NCI-H1048 (cell line): ENCODE results near the gene CDKAL1.

Experiments
- DNase-seq: peaks from one replicate; lab custom pipeline; 2025; lab: John Stamatoyannopoulos, UW

The CDKAL1 gene

DNA sequence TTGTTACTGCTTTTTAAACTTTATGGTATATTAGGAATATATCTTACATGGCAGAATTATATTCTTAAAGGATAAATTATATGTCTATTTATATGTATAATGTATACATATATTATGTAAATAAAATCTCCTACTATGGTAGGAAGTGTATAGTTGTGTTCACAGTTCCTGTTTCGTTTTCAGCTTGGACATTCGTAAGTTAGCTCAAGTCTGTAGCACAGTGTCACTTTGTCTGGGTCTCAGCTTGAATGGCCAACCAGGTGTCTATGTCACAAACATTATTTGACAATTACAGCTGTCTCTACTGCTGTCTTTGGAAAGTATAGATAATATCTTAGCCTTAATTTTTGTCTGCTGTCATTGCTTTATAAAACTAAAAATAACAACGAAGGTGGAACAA, 303.9 kb downstream of the CDKAL1 start:
- DNase-seq, result no peak

GRCh38 chr6:20839630-20840029, 305.4 kb downstream of the CDKAL1 start:
- DNase-seq, result no peak

DNA sequence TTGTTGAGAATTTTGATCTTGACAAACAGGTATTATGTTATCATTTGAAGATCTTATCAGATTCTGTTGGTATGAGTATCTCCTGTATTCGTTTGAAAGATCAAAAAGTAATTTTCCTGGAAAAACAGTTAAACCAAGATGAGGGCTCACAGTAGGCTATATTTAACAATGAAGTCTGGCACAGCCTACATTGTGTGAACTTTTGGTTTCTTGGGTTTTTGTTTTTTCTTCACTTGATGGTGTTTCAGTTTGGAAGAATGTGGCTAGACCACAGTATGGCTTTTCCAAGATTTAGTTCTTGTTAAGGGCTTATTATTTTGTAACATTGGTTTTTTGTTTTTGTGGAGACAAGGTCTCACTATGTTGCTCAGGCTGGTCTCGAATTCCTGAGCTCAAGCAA, 306.4 kb downstream of the CDKAL1 start:
- no peak for DNase-seq

DNA sequence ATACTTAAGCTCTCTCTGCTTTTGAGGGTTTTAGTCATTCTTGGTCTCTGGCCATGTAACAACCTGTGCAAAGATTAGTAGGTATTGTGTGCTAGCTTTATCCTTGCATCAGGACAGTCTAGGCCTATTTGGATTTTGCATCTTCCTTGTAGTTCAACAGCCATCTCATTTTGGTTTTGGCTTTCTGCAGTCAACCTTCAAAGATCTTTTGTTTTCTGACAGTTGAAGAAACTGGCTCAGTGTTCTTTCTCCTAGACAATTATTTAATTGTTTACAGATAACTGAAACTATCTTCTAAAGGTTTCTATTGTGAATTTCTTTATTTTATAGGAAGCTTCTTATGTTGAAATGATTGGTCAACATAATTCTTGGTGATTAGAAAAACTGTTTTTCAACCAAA, 307.5 kb downstream of the CDKAL1 start:
- DNase-seq, result no peak

- no peak for DNase-seq
Measured at GRCh38 chr6:20845592-20845991, 311.3 kb downstream of the CDKAL1 start.

GRCh38 chr6:20846602-20847028, 312.4 kb downstream of the CDKAL1 start:
- no peak for DNase-seq

DNA sequence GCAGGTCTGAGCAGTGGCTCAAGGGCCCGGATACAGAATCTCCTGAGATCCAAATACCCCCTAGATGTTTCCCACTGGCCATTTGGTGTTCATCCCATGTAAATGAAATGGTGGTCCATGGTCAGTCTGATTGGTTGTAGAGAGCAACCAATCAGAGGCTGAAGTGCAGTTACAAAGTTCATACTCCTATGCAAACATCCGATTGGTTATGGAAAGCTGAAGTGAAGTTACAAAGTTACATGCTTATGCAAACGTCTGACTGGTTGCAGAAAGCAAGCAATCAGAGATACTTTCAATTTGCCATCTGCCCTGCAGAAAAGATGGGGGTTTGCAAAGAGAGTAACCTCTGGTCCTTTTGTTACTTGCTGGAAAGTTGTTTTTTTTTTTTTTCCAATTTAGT, 313.6 kb downstream of the CDKAL1 start:
- no peak for DNase-seq

GRCh38 chr6:20850686-20851416, 316.6 kb downstream of the CDKAL1 start:
- DNase-seq, result no peak

- no peak for DNase-seq
Measured at GRCh38 chr6:20851795-20852194, 317.5 kb downstream of the CDKAL1 start.

DNA sequence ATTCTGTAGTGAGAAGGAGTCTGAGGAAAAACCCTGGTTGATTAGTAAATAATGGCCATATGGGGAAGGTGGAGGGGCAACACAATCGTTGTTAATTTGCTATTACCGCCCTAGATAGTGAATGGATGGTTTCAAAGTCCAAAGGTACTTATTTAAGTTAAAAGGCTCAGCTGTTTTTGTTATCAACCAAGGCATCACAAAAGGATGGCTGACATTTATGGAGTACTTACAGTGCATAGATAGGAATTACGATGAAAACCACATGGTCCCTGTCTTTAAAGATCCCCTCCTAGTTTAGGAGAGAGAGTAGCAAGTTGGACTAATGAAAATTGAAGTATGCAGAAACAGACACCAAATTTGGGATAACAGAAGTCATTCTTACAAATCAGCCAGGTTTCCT, 319.6 kb downstream of the CDKAL1 start:
- DNase-seq, result no peak

GRCh38 chr6:20856681-20857288, 322.5 kb downstream of the CDKAL1 start:
- DNase-seq, result no peak

DNA sequence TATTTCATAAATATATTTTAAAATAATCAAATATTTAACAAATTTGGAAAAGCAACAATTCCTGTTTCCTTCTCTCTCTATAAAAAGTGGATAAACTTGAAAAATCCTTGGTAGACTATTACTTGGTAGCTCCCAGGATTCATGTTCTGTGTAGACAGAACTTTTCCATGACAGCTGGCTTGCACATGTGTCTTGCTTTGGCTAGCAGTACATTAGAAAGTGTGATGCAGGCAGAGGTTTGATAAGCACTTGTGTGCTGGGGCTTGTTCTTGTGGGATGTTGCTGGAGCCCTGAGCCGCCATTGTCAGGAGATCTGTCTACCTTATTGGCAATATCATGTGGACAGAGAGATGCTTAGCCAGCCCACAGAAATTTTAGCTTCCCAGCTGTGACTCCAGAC, 327.2 kb downstream of the CDKAL1 start:
- no peak for DNase-seq

DNA sequence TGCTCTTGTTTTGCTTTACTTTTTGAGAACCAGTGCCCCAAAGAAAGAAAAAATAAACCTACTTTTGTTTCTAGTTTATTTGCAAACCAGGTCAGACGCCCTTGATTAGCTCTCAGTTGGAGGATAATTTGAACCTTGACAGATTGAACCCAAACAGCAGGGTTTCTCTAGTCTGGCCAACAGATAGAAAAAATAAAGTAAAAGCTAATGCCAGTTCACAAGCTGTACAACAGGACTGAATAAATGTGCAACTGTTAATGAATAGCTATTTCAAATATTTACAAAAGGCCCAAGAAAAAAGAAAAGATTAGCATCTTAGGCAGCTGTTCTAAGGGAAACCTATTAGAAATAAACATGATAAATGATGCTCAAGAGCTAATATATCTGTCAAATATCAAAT, 331.8 kb downstream of the CDKAL1 start:
- no peak for DNase-seq

DNA sequence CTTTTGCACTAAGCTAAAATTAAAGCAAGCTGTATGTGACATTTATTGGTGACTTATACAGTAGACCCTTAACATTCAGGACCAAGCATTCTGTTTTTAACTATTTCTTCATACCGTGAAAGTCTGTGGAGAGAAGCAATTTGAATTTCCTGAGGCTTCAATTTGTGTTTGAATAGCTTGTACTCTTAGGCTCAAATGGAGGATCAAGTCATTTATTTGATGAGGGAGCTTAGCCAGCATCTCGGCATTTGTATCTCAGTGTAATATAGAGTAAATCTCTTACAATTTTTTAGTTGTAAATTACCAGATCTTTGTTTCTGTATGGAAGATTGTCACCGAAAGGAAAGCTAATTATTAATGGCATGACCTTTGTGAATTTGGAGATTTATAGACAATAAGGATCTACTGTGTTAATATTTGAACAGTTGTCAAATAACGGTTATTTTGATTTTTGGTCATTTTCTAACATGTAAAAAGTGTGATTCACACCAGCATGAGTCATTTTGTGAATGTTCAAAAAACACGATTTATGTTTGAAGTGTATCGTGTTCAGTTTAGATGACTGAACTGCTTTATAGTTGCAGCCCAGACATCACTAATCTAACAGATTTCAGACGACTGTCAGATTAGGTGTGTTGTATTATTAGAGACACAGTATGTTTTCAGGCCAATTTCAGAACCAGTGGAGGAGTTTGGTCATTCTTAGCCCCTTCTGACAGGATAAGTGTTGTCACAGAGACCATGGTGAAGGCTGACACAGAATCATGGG, 332.9 kb downstream of the CDKAL1 start:
- DNase-seq, result no peak

- DNase-seq, result no peak
Measured at GRCh38 chr6:20868397-20869096, 334.3 kb downstream of the CDKAL1 start.

- no peak for DNase-seq
Measured at GRCh38 chr6:20870021-20870420, 335.8 kb downstream of the CDKAL1 start.

- no peak for DNase-seq
Measured at GRCh38 chr6:20870493-20870892, 336.2 kb downstream of the CDKAL1 start.

GRCh38 chr6:20873425-20874190, 339.4 kb downstream of the CDKAL1 start:
- DNase-seq, result no peak

DNA sequence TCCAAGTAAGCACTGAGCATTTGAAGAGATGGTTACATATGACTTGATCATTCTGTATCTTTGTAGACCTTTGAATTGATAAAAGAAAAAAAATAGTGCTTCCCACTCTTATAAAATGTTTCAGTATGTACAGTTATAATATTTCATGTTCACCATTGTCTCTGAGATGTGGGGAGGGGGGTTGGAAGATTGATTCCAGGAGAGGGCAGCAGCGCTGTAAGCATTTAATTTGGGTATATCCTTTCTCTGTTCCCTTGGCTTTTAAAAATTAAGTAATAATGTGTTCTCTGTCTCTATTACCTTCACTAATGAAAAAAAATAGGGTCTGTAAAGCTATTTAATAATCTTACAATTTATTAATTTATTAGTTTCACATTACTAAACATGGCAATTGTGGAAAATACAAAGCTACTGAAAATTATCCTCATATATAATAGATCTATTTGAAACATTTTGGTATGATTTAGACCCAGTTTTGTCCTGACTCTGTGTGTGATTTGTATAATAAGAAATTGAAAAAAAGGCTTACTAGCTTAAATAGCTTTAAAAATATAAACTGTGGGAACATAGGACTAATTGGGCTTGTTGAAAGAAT, 341.2 kb downstream of the CDKAL1 start:
- DNase-seq, result no peak

DNA sequence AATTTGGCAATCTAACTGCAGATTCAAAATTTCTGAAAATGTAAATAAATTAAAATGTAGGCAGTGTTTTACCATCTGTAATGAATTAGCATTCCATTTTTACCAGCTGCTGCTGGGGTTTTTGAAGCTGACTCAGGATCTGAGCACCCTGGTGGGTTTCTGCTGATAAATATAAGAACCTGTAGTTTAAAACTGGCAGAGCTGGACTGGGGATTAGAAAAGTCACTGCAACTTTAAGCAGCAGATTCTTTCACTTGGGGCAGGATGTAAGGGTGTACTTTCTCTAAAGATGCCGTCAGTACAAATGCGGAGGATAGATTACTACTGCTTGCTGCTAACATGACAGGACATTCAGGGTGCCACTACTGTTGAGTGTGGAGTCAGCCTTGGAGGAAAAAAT, 341.8 kb downstream of the CDKAL1 start:
- no peak for DNase-seq

- DNase-seq, result no peak
Measured at GRCh38 chr6:20876561-20876960, 342.3 kb downstream of the CDKAL1 start.
